Measurements from ENCODE around the gene IGFBP6. TPM values are rescaled to one million over a fixed set of nuclear protein-coding genes. Genes with fewer than 3 reads are reported as not detected.

Gene IGFBP6
- total RNA-seq, 4 donors from 2014 or later, result 246 to 902 (median 719) TPM

- ATAC-seq (ENCODE audit: low FRiP score), result no peak
Measured at GRCh38 chr12:53131844-53132243, 34.4 kb downstream of the IGFBP6 start.

DNA sequence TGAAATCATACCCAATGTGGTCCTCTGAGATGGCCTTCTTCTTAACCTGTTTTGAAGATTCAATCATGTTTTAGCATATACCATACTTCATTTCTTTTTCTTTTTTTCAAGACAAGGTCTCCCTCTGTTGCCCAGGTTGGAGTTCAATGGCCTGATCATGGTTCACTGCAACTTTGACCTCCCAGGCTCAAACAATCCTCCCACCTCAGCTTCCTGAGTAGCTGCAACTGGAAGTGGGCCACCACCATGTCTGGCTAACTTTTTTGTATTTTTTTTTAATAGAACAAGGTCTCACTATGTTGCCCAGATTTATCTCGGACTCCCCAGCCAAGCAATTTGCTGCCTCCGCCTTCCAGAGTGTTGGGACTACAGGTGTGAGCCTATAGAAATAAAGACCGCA lies 36.3 kb downstream of the IGFBP6 start:
- DNase-seq (ENCODE audit: low spot score), result no peak

More at GRCh38 chr12:53131844-53132243, 34.4 kb downstream of the IGFBP6 start:
- no peak for TF ChIP-seq CTCF (IDR thresholded peaks at IDR 0.05)
- DNase-seq (ENCODE audit: low spot score), result no peak

DNA sequence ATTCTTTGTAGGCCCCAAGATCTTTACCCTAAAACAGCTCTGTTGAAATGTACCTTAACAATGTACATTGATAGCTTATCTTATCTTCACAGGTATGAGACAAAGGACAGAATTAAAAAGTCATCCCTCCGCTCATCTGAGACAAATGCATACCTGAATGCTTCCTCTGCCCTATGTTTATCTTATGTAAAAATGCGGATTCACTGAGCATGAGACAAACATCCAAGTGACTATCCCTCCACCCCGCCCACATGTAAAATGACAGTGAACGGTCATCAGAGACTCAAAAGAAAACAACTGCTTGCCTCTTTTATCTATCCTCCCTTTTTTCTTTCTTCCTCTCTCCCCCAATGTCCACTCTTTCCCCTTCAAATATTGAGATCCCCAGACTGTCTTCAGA lies 45.9 kb downstream of the IGFBP6 start:
- DNase-seq (ENCODE audit: low spot score) (no peak), ATAC-seq (ENCODE audit: low FRiP score) (no peak)
- no peak for TF ChIP-seq CTCF (IDR thresholded peaks at IDR 0.05)

More for the DNA sequence above, 36.3 kb downstream of the IGFBP6 start:
- no peak for ATAC-seq (ENCODE audit: low FRiP score)
- no peak for TF ChIP-seq CTCF (IDR thresholded peaks at IDR 0.05)

DNA sequence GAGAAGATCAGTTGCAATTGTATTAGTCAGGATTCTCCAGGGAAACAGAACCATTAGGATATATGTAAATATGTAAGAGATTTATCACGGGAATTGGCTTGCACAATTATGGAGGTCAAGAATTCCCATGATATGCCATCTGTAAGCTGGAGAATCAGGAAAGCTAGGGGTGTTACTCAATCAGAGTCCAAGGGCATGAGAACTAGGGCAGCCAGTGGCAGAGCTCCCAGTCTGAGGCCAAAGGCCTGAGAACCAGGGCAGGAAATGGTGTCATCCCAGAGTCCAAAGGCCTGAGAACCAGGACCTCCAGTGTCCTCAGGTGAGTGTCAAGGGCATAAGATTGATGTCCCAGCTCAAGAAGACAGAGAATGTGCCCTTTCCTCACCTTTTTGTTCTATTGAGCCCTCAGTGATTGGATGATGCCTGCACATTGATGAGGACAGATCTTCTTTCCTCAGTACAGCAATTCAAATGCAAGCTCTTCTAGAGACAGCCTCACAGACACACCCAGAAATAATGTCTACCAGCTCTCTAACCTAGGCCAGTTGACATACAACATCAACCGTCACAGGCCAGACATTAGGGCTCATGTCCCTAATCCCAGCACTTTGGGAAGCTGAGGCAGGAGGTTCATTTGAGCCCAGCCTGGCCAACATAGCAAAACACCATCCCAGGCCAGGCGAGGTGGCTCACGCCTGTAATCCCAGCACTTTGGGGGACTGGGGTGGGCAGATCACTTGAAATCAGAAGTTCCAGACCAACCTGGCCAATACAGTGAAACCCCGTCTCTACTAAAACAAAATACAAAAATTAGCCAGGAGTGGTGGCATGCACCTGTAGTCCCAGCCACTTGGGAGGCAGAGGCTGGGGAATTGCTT lies 48.2 kb downstream of the IGFBP6 start:
- ATAC-seq (ENCODE audit: low FRiP score) (no peak), DNase-seq (ENCODE audit: low spot score) (no peak)
- TF ChIP-seq CTCF (IDR thresholded peaks at IDR 0.05), result no peak

GRCh38 chr12:53147181-53147580 lies 49.7 kb downstream of the IGFBP6 start:
- ATAC-seq (ENCODE audit: low FRiP score) (no peak), DNase-seq (ENCODE audit: low spot score) (no peak)
- TF ChIP-seq CTCF (IDR thresholded peaks at IDR 0.05), result no peak

DNA sequence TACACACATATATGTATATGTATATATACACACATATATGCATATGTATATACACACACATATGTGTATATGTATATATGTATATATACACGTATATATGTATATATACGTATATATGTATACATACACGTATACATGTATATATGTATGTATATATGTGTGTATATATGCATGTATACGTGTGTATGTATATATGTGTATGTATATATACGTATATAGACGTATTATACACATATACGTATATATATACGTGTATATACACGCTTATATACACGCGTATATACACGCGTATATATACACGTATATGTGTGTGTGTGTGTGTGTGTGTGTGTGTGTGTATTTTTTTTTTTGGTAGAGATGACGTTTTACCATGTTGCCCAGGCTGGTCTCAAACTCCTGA lies 50.2 kb downstream of the IGFBP6 start:
- ATAC-seq (ENCODE audit: low FRiP score) (no peak), DNase-seq (ENCODE audit: low spot score) (no peak)
- TF ChIP-seq CTCF (IDR thresholded peaks at IDR 0.05), result no peak

DNA sequence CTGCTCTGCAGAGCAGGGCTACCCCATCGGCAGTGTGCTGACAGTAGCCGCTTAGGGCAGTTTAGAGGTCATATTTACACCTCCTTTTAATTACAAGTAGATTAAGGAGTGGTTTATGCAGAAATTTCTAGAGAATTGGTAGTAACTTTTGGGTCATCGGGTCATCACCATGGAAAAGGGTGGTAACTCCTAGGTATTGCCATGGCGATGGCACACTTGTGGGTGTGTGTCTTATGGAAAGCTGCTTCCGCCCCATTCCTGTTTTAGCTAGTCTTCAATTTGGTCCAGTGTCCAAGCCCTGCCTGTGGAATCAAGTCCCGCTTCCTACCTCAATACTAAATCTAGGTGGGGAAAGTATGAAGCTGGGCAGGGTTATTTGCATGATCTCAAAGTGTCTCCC lies 53.6 kb downstream of the IGFBP6 start:
- no peak for ATAC-seq (ENCODE audit: low FRiP score)
- no peak for TF ChIP-seq CTCF (IDR thresholded peaks at IDR 0.05)
- no peak for DNase-seq (ENCODE audit: low spot score)

All from omental fat pad (tissue), 4 donors.